Stimulated activated CD4-positive, alpha-beta T cell treated with anti-CD3 and anti-CD28 coated beads, Interleukin-4, amount 100 ng/mL, for 24 hours (primary cell): Measurements from ENCODE around the gene FXYD7.

Experiments
- DNase-seq: peaks from one replicate; pipeline ENCODE4 v3.0.0-alpha.2; 2020

Gene FXYD7

DNA sequence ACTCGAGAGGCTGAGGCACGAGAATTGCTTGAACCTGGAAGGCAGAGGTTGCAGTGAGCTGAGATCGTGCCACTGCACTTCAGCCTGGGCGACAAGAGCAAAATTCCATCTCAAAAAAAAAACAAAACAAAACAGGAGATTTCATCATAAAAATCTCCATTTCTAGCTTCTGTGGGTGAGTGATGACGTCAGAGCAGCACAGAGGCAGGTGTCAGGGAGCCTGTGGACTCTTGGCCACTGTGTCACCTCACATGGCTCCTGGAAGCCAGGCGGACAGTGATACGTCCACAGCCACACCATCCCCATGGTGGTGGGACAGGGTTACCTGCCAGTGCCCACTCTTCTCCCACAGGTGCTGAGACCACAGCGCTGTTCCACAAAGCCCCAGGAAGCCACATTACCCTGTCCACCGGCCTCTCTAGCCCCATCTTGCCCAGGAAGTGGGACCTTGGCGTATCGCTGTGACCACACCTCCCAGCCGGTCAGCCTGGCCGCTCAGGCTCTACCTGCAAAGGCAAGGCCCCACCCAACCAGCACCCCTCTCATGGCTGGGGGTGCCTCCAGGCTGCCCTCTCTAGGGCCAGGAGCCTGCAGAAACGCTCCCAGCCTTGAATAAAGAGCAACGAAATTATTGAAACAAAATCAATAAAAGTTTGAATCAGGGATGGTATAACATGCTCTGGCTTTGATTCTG is 29.9 kb upstream of the FXYD7 start:
- no peak for DNase-seq

DNA sequence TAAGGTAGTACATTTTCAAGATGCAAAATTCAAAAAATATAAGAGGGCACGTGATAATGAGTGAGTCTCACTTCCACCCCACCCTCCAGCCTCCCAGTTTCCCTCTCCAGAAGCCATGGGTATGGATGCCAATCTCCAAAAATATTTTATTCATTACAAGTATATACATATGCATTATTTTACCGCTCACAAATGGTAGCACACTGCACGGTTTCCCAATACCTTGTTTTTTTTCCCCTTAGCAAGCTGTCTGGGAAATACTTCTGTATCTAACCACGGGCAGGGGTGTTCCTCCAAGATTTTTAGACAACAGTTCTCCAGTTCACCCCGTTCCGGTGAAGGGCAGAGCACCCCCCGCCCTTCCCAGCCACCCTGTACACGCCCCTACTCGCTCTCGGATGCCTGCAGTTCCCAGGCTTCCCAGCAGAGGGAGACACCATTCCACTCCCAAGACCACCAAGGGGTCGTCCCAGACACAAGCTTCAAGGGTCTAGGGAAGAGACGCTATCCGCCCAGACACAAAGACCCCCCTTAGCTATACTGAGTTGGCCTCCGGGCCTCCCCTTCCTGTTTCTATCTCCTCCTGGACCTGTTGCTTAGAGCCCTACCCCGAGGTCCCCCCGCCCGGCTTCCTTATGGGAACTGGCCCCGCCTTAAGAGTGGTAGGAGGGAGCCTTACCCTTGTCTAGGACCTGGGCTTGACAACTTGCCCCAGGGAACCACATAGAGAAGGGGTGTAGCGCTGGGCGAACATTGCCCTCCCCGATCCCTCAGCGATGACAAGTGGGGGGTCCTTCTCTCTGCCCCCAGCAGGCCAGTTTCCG is 28.5 kb upstream of the FXYD7 start:
- peak; percentile 75 for DNase-seq

DNA sequence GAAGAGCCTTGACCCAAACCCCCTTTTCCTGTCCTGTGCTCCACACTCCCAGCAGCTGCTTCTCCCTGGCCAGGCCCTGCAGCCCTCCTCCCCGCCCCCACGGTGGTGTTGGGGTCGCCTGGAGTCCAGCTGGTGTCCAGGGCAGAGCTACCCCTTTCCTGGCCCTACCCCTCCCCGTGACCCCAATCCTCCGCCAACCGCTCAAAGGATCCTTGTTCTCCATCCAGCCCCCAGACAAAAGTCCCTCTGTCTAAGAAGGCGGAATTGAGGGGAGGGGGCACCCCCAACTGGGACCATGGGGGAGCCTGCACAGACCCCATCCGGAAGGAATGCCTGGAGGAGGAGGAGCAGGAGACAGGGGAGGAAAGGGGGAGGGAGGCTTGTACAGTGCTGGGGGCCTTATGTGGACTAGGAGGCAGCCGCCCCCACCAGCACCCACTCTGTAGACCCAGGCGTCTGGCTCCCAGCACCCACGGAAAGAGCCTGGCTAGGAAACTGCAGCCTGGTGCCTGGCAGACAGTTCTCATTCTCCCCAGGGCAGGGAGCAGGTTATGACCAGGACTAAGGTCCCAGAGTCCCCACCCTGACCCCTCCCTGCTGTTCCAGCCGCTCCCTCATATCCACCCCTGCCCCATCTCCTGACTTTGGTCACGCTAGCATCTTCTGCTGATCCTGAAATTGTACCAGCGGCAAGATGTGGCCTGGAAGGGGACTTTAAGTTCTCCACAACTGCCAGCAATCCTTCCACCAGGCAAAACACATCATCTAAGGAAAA is 27.7 kb upstream of the FXYD7 start, which contains the start of gene FXYD3:
Gene FXYD3 (plus strand): TSS at position 647 of the 775 bp plus-strand sequence. CDS start 3,554 bp downstream, outside the sequence.
- DNase-seq, result no peak

DNA sequence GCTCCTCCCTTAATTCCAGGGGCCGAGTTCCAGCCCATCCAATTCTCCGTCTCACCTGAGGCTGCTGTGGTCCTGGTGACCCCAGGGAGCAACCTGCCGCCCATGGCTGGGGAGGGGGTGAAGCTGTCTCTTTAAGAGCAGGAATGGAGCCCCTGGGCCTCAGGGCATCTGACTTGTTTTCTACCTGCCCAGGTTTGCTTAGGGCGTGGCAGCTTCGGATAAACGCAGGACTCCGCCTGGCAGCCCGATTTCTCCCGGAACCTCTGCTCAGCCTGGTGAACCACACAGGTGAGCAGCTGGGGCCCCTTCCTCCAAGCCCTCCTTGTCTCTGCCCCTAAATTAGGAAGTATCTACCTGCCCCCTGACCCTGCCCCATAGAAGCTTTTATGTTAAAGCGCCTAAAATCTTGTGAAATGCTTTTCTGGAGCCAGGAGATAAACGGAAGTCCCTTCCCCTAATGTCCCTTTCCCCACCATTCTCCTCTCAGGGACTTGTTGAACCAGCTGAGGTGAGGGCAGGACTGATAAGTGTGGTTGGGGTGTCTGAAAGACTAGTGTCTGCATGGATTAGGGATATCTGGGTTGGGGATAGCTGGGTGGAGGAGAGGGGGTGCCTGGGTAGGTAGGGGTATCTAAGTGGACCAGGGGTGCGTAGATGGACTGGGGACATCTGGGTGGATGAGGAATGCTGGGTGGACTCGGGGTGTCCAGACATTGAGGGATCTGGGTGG is 26.8 kb upstream of the FXYD7 start:
- DNase-seq, result no peak

DNA sequence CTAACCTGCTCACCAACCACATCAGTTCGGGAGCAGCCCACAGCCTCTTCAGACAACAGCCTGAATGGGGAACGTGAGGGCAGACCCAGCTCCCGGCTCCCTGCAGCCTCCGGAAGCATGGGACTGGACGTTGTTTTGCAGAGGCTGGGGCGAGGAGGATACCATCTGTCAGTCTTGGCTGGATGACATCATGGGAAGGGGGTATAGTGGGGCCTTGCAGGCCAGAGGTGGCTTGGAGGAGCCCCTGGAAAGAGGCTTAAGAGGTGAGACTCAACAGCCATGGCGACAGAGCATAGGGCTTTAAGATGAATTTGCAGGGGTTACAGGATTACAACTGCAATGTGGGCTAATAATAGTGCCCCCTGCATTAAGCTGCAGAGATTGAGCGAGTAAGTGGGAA is 25.9 kb upstream of the FXYD7 start:
- no peak for DNase-seq

DNA sequence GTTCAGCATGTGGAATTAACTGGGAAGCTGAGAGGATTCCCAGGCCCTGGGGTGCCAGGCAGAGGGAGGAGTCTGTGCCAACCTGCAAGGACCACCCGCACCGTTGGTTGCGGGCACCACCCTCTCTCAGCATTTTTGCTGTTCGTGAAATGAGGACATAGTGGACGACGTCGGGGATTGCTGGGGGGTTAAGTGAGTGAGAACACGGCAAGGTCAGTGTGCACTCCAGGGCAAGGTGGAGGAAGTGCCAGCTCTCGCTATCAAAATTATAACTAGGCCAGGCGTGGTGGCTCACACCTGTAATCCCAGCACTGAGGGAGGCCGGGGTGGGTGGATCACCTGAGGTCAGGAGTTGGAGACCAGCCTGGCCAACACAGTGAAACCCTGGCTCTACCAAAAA is 25.3 kb upstream of the FXYD7 start:
- DNase-seq, result no peak

DNA sequence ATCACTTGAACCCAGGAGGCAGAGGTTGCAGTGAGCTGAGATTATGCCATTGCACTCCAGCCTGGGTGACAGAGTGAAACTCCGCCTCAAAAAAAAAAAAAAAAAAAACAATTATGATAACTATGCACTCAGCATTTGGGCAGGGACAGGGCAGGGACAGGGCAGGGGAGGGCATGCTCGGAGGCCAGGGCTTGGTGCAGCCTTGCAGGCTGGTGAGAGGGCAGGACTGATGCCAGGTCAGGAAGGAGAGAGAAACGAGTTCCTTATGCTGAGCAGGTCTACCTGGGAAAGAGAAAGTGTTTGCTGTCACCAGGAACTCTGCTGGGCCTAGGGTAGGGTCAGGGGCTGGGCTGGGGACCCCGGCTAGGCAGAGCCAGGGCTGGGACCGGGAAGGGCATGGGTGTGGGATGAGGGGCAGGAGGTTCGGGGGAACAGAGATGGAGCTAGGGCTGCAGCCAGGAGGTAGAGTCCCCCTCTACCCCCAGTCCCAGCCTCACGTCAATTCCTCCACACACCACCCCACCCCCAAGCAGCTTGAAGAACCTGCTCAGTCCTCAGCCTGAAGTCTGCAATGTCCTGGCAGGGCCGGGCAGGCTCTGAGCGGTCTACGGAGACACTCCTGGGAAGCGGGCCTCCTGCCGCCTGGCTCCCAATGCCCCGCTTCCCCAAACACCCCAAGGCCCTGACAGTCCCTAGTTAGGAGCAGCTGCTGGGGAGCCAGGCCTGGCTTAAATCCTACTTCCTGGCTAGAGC is 24.6 kb upstream of the FXYD7 start:
- no peak for DNase-seq

DNA sequence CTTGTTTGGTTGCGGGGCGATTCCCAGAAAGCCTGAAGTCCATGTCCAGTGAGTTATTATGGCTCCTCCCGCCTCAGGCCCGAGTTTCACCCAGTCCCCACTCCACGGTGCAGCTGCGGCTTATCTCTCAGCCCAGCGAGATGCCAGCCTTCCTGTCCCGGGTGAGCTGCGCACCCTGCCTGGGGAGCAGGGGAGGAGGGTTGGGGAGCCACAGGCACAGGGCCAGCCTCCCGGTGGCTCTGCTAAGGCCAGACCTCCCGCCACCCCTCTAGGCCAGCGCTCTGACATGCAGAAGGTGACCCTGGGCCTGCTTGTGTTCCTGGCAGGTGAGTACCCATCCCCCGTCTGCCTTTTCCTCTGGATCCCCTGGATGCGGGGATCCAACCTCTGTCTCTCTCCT is 24.0 kb upstream of the FXYD7 start:
- no peak for DNase-seq

DNA sequence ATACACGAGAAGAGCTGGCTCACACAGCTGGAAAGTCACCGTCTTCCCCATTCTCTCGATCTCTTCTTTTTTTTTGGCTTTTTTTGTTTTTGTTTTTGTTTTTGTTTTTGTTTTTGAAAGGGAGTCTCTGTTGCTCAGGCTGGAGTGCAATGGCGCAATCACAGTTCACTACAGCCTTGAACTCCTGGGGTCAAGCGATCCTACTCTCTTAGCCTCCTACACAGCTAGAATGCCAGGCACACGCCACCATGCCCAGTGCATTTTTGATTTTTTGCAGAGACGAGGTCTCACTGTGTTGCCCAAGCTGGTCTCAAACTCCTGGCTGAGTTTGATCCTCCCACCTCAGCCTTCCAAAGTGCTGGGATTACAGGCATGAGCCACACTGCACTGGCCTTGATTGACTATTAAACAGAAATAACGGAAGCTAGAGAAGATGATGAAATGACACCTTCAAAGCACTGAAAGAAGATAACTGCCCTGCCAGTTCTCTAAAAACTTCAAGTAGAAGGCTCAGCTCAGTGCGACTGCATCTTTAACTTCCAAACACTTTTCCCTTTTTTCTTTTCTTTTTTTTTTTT is 23.4 kb upstream of the FXYD7 start:
- no peak for DNase-seq

DNA sequence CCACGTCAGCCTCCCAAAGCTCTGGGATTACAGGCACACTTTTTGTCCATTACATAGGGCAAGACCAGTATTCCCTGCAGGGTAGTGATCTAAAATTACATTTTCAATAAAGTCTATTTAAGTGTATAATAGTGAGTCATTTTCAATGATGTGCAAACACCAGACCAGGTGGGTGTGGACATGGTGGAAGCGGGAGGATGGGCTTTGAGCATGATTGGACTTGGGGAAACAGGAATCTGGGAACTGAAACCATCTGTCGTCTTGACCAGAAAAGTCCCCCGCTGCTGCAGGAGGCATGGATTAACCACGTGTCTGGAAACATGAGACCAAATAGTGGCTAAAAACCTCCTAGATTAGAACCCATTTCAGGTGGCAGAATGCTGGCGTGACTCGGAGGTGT is 22.6 kb upstream of the FXYD7 start:
- no peak for DNase-seq

DNA sequence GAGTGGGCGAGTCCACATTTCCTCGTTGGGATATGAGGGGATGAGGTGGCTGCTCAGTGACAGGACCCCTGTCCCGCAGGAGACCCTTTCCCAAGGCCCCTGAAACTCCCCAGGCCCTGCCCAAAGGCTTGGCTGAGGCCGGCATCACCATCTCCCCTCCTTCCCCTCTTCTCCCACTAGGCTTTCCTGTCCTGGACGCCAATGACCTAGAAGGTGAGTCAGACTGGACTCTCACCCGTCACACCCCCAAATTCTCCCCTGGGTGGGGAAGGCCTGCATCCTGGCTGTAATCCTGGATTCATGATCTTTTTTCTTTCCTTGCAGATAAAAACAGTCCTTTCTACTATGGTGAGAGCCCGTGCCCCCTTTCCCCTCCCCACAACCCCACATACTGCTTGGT is 22.2 kb upstream of the FXYD7 start:
- DNase-seq, result no peak

DNA sequence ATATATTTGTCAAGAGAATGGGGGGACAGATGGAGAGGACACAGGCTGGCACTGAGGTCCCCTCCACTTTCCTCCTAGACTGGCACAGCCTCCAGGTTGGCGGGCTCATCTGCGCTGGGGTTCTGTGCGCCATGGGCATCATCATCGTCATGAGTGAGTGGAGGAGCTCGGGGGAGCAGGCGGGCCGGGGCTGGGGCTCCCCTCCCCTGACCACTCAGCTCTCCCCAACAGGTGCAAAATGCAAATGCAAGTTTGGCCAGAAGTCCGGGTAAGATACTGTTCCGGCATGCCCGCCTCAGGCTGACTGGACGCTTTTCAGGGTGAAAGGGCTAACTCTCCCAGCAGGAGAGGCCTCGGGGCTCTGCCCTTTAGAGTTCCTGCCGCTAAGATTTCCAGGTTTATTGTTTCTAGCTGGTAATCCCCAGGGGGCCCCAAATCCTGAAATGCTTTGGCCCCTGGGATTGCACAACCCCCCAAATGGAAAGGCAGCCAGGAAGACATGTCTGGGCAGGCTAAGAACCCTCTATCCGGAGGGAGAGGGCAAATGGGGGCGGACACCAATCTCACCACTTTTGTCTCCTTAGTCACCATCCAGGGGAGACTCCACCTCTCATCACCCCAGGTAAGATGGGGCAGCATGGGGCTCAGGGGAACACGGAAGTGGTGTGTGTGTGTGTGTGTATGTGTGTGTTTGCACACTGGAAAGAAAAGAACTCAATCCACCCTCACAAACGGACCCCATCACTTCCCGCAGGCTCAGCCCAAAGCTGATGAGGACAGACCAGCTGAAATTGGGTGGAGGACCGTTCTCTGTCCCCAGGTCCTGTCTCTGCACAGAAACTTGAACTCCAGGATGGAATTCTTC is 20.1 kb upstream of the FXYD7 start:
- no peak for DNase-seq

DNA sequence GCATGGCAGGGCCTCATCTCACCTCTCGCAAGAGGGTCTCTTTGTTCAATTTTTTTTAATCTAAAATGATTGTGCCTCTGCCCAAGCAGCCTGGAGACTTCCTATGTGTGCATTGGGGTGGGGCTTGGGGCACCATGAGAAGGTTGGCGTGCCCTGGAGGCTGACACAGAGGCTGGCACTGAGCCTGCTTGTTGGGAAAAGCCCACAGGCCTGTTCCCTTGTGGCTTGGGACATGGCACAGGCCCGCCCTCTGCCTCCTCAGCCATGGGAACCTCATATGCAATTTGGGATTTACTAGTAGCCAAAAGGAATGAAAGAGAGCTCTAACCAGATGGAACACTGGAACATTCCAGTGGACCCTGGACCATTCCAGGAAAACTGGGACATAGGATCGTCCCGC is 19.5 kb upstream of the FXYD7 start:
- no peak for DNase-seq

DNA sequence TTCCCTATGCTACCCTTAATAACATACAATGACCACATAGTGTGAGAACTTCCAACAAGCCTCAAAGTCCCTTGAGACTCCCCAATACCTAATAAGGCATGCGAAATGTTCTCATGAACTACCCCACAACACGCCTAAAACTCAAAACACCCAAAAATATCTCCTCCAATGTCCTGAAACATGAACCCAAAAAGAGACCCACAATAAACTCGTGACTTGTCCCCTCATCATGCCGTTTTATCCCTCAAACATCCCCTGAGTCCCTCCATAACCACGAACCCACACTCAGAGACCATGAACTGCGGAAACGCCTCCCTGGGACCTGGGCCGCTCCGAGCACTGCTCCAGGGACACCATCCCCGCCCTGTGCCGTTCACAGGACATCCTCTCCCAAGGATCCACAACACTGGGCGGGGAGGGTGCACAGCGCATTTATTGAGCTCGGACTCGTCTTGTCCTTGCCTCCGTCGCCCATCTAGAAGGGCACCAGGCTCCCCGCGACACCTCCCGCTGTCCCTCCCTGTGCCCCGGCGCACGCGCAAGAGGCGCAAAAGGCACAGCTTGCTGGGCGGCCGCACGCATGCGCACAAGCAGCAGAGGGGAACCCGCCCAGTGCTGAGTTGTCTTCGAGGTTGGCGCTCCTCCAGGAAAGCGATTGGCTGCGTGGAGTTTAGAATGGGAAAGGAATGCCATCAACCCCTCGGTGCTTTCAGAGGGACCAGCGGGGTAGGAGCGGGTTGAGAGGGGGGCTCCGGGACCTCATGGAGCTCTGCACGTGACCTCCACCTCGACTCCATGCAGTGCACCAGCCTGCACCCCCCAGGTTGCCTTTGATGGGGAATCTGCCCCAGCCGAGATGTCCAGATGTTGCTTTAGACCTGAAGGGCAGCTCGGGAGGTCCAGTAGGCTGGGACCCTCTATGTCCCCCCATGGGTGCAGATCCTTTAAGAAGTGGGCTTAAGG is 18.7 kb upstream of the FXYD7 start:
- DNase-seq, result peak; percentile 90

DNA sequence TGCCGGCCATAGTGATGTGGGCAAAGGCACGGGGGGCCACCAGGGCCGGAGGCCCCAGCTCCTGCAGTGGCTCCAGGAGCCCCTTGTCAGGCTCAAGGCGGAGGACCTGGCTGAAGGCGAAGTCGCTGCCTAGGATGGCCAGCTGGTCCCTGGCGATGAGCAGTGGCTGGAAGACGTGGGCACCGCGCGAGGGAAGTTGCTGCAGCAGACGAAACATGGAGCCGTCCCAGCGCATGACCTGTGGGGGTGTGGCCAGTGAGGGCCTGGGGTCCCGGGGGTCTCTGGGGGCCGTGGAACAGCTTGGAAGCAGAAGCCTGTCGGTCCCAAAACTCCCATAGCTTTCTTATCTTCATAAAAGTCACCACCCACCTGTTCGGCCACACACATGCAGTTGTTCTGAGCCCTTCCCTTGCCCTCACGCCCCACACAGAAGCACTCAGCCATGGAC is 17.8 kb upstream of the FXYD7 start:
- no peak for DNase-seq

DNA sequence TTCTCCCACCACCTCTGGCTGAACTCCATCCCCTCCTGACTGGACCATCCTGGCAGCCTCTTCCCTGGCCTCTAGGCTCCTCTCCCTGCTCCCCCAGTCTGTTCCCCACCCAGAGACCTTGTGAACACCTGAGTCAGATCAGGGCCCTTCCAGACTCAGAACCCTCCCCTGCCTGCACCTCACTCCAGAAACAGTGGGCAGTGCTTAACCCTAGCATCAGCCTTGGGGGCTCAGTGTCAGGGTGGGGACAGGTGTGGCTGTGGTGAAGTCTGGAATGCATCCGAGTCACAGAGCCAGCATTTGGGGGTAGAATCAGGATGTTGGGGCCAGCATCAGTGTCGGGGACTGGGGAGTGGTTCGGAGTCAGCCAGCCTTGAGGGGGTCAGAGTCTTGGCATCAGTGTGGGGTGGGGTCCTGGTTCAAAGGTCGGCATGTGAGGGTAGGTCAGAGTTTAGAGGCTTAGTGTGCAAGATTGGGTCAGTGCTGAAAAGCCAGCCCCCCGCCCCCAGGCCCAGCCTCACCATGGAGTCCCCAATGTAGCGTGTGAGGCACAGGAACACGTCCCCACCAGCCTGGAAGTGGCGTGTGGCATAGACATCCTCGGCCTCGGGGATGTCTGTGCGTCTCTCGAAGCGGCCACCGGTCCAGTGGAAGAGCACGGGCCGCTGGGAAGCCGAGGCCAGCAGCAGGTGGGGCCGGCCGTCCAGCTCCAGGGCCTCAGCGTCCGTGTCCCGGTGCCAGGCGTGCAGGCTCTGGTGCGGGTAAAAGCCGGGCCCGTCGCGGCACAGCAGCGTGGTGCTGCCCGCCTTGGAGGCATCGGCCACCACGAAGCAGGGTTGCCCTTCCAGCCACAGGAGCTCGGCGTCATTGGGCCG is 17.1 kb upstream of the FXYD7 start:
- no peak for DNase-seq

DNA sequence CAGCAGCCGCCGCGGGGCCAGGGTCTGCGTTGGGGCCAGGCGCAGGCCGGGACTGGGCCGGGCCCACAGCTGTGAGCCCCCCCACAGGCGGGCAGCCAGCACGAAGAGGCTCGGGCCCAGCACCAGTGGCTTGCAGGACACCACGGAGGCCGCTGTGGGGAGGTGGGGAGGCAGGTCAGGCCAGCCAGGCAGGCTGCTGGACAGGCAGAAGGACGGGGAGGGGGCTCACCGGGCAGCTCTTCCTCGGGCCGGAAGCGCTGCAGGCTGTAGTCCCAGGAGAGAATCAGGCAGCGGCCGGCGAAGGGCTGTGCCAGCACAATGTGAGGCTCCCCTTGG is 16.5 kb upstream of the FXYD7 start:
- DNase-seq, result no peak

DNA sequence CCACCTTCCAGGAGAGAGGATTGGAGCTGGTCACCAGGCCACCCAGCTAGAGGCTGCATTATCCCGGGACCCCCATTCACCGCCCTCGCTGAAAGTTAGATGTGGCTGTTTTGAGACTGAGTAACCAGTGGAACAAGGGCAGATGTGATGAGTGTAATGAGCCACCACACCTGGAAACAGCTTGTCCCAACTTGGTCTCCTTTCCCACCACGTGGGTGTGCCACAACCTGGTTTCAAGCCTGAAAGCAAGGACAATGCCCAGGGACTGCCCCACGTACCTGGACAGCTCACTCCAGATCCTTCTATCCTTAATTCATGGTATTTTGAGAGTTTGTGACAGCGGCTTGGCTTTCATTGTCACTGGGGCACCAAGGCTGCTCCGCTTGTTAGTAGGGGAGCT is 15.2 kb upstream of the FXYD7 start:
- DNase-seq, result no peak
